Esophagus mucosa (tissue), 1 donor: ENCODE data around the gene BEND3. TPM values are rescaled to one million over a fixed set of nuclear protein-coding genes. Genes with fewer than 3 reads are reported as not detected.
"Not testable (repeated sequence)": the region's sequence is repeated elsewhere in the genome, so short reads cannot be mapped to it uniquely, and the experiment has no call there.

Source experiments
- ATAC-seq: fragments of 200-7000 bp; cut with Tn5 transposase; one replicate; pipeline ENCODE4 v1.9.1; 2020
- total RNA-seq: library from RNA; stranded (reverse); gene quantifications from one replicate; pipeline ENCODE4 v1.2.4, GENCODE V29; 2023
- donor health status: DM: yes; HTN: yes; CAD: no.

BEND3 gene
- 3.0 TPM for total RNA-seq

- ATAC-seq: peak; percentile 18
Observed at GRCh38 chr6:107114926-107115694, at the start of gene BEND3. TSS of gene BEND3 (minus strand) at chr6:107115515. CDS start at chr6:107099285, 16,230 bp downstream.

DNA sequence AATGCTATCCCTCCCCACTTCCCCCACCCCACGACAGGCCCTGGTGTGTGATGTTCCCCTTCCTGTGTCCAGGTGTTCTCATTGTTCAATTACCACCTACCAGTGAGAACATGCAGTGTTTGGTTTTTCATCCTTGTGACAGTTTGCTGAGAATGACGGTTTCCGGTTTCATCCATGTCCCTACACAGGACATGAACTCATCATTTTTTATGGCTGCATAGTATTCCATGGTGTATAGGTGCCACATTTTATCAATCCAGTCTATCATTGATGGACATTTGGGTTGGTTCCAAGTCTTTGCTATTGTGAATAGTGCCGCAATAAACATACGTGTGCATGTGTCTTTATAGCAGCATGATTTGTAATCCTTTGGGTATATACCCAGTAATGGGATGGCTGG lies 49.0 kb upstream of the BEND3 start:
- ATAC-seq: not testable (repeated sequence)

GRCh38 chr6:107161521-107161920 lies 46.2 kb upstream of the BEND3 start:
- no peak for ATAC-seq

GRCh38 chr6:107156617-107157016 lies 41.3 kb upstream of the BEND3 start:
- ATAC-seq: no peak

- ATAC-seq: no peak
Observed at GRCh38 chr6:107154801-107155160, 39.5 kb upstream of the BEND3 start.

GRCh38 chr6:107154131-107154800 lies 39.0 kb upstream of the BEND3 start:
- no peak for ATAC-seq

DNA sequence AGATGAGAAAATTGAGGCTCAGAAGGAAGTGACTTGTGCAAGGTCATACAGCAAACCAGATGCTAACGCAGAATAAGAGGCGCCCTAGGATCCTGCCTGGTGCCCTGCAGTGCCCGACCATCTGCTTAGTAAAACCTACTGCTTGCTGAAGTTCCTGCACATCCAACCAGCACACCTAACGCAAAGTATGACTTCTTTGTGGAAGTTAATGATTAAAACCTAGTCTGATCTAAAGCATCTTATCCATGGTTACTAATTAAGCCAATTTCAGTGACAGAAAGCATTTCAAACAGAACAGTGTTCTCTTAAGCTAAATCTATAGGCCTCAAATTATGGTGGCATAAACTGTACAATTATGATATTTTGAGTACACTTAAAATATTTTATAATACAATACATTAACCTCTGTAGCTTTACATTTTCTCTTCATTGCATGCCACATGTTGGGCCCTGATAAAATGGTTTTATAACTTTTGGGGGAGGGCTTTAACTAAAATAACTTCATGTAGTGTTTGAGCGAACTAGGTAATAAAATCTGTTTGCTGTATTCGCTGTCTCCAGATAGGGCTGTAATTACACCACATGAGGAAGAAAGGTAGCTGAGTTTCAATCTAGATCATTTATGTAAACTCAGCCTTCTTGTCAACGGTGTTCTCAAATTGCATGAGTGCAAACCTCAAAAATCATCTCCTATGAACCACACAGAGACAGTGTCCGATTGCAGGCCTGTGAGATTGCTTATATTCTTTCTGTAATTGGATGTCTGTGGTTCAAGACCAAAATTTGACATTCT lies 37.5 kb upstream of the BEND3 start:
- ATAC-seq: no peak

- ATAC-seq: no peak
Observed at GRCh38 chr6:107144666-107145065, 29.4 kb upstream of the BEND3 start.

GRCh38 chr6:107144014-107144413 lies 28.7 kb upstream of the BEND3 start:
- ATAC-seq: no peak

DNA sequence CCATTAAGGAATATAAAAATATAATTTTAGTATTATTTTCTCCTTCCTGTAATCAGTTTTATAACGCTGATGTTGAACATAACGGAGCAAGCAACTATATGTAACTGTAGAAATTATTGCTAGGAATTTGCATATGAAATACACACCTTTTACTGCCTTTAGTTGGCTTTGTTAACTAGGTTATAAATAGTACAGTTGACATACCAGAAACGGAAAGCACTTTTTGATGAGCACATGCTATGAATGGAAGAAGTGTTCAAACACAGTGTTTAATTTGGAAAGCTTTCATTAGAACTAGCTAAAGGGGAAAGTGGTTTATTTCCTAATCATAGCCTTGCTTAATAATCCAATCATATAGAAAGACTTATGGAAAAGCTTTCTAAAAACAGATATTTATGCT lies 25.3 kb upstream of the BEND3 start:
- ATAC-seq: no peak

DNA sequence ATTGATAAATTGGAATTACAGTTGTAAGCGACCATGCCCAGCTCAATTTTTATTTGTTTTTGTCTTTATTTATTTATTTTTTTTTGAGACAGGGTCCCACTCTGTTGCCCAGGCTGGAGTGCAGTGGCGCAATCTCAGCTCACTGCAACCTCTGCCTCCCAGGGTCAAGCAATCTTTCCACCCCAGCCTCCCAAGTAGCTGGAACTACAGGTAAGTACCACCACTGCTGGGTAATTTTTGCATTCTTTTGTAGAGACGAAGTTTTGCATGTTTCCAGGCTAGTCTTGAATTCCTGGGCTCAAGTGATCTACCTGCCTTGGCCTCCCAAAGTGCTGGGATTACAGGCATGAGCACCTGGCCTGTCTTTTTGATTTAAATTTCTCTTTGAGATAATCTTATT lies 21.0 kb upstream of the BEND3 start:
- not testable (repeated sequence) for ATAC-seq

DNA sequence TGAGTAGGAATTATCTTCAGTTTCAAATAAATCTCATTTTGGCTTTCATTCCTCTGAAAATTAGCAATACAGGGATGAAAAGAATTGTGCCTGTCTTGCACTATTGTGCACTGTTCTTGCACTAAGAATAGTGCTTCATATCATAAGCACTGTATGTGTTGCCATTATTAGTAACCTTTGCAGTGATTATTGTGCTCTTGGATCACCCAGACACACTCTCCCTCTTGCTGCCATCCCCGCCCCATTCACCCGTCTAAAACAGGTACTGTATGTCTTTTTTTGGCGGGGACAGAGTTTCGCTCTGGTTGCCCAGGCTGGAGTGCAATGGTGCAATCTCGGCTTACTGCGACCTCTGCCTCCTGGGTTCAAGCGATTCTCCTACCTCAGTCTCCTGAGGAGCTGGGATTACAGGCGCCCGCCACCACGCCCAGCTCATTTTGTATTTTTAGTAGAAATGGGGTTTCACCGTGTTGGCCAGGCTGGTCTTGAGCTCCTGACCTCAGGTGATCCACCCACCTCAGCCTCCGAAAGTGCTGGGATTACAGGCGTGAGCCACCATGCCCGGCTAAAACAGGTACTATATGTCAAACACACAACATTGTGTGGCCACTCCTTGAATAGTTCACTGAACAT lies 19.8 kb upstream of the BEND3 start:
- not testable (repeated sequence) for ATAC-seq

GRCh38 chr6:107132330-107132954 lies 17.1 kb upstream of the BEND3 start:
- ATAC-seq: no peak

- ATAC-seq: no peak
Observed at GRCh38 chr6:107129370-107129925, 14.1 kb upstream of the BEND3 start.

- ATAC-seq: no peak
Observed at GRCh38 chr6:107128577-107128976, 13.3 kb upstream of the BEND3 start.

- ATAC-seq: no peak
Observed at GRCh38 chr6:107128175-107128574, 12.9 kb upstream of the BEND3 start.

- no peak for ATAC-seq
Observed at GRCh38 chr6:107125771-107126170, 10.5 kb upstream of the BEND3 start.

DNA sequence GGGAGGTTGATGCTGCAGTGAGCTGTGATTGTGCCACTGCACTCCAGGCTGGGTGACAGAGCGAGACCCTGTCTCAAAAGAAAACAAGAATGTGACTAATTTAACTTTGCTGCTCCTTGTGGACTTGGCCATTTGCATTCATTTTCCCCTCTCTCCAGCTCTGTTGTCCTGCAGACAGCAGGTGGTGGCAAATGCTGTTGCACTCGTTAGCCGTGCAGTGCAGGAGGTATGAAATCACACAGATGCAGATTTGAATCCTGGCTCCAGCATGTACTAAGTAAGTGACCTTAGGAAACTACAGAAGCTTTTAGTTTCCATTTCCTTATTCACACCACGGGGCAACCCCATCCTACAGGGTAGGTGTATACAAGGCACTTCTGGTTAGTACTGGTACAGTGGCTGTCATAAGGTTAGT lies 9.6 kb upstream of the BEND3 start:
- ATAC-seq: no peak

- no peak for ATAC-seq
Observed at GRCh38 chr6:107123501-107123900, 8.2 kb upstream of the BEND3 start.

DNA sequence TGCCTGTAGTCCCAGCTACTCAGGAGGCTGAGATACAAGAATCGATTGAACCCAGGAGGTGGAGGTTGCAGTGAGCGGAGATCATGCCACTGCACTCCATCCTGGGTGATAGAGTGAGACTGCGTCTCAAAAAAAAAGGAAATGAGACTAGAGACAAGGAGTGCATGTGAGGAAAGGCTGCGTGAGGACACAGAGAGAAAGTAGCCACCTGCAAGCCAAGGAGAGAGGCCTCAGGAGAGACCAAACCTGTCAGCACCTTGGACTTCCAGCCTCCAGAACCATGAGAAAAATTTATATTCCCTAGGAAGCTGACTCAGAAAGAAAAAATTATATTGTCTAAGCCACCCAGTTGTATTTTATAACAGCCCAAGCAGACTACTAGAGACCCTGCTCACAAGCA lies 7.4 kb upstream of the BEND3 start:
- no peak for ATAC-seq

DNA sequence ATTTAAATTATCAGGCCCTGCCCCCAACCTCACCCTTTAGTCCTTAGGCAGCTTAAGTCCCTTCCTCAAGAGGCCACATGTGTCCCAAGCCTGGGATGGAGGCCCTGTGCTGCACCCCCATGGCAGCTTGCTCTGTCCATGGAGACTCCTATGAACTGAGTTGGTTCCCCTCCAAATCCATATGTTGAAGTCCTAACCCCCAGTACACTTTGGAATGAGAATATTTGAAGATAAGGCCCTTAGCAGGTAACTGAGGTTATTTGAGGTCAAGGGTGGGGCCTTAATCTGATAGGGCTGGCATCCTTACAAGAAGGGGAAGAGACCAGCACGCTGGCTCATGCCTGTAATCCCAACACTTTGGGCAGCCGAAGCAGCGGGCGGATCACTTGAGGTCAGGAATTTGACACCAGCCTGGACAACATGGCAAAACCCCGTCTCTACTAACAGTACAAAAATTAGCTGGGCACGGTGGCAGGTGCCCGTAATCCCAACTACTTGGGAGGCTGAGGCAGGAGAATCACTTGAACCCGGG lies 6.7 kb upstream of the BEND3 start:
- ATAC-seq: no peak

DNA sequence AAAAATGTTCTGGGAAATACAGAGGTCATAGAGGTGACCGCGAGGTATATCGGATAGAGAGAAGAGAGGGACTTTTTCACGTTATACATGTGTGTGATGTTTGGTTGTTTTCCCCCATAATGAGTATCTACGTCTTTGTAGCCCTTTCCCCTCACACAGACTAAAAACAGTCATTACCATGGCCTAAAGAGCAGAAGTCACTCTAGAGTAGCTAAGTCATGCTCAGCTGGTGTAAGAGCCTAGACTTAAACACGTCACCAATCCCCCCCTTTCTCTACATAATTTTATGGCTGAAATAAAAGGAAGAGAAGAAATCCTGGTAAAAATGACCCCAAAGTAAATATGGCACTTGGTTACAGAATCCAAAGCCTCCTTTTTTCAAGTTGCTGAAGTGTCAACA lies 6.0 kb upstream of the BEND3 start:
- no peak for ATAC-seq
